WTC11 (cell line): Measurements from ENCODE around the gene CXCL3. TPM values are rescaled to one million over a fixed set of nuclear protein-coding genes. Genes with fewer than 3 reads are reported as not detected.

Source experiments
- ATF1 ChIP-seq: sonication (generic); formaldehyde crosslinking; IDR thresholded peaks from 2 replicates; pipeline ENCODE4 v1.8.1; 2023; ENCODE audit warnings: mild to moderate bottlenecking, moderate library complexity, missing genetic modification reagents
- CREB1 ChIP-seq: sonication (generic); formaldehyde crosslinking; IDR thresholded peaks from 2 replicates; pipeline ENCODE4 v1.8.0; 2023; ENCODE audit warnings: mild to moderate bottlenecking, missing genetic modification reagents
- ETV6 ChIP-seq: sonication (generic); formaldehyde crosslinking; IDR thresholded peaks from 2 replicates; pipeline ENCODE4 v1.8.1; 2022; ENCODE audit warnings: mild to moderate bottlenecking, missing genetic modification reagents
- FOXK1 ChIP-seq: sonication (generic); formaldehyde crosslinking; IDR thresholded peaks from 2 replicates; pipeline ENCODE4 v1.8.0; 2022; ENCODE audit warnings: mild to moderate bottlenecking, moderate library complexity, missing genetic modification reagents
- FOXP1 ChIP-seq: sonication (generic); formaldehyde crosslinking; IDR thresholded peaks from 2 replicates; pipeline ENCODE4 v1.8.0; 2022; ENCODE audit warnings: missing genetic modification reagents, mild to moderate bottlenecking, moderate library complexity, borderline replicate concordance
- FOXP4 ChIP-seq: sonication (generic); formaldehyde crosslinking; IDR thresholded peaks from 2 replicates; pipeline ENCODE4 v1.8.0; 2022; ENCODE audit warnings: mild to moderate bottlenecking, missing genetic modification reagents
- GRHL2 ChIP-seq: fragments of 250-450 bp; sonication (Bioruptor Pico); IDR thresholded peaks from 2 replicates; pipeline ENCODE4 v1.8.0; 2022; ENCODE audit warnings: mild to moderate bottlenecking, moderate library complexity; ENCODE audit not compliant: insufficient replicate concordance, severe bottlenecking
- GTF2I ChIP-seq: fragments of 250-450 bp; sonication (Bioruptor Pico); conservative IDR thresholded peaks from 2 replicates; pipeline ENCODE4 v1.4.0; 2021; ENCODE audit warnings: mild to moderate bottlenecking
- JUN ChIP-seq: sonication (generic); formaldehyde crosslinking; IDR thresholded peaks from 2 replicates; pipeline ENCODE4 v1.8.0; 2023; ENCODE audit warnings: mild to moderate bottlenecking, missing genetic modification reagents
- NFATC4 ChIP-seq: fragments of 250-450 bp; sonication (Bioruptor Pico); IDR thresholded peaks from 2 replicates; pipeline ENCODE4 v1.9.0; 2021; ENCODE audit warnings: mild to moderate bottlenecking
- NFYB ChIP-seq: sonication (generic); formaldehyde crosslinking; conservative IDR thresholded peaks from 2 replicates; pipeline ENCODE4 v1.8.0; 2022; ENCODE audit warnings: low read depth, missing genetic modification reagents
- NR2C2 ChIP-seq: sonication (generic); formaldehyde crosslinking; IDR thresholded peaks from 2 replicates; pipeline ENCODE4 v1.8.0; 2022; ENCODE audit warnings: mild to moderate bottlenecking, missing genetic modification reagents
- PRDM15 ChIP-seq: sonication (generic); formaldehyde crosslinking; IDR thresholded peaks from 2 replicates; pipeline ENCODE4 v1.8.0; 2022; ENCODE audit warnings: missing genetic modification reagents
- SMAD4 ChIP-seq: sonication (generic); formaldehyde crosslinking; IDR thresholded peaks from 2 replicates; pipeline ENCODE4 v1.8.0; 2022; ENCODE audit warnings: mild to moderate bottlenecking, missing genetic modification reagents
- SP1 ChIP-seq: sonication (generic); formaldehyde crosslinking; conservative IDR thresholded peaks from 2 replicates; pipeline ENCODE4 v1.8.1; 2022; ENCODE audit warnings: missing genetic modification reagents
- ZBTB43 ChIP-seq: sonication (generic); formaldehyde crosslinking; IDR thresholded peaks from 2 replicates; pipeline ENCODE4 v1.8.1; 2023; ENCODE audit warnings: mild to moderate bottlenecking, missing genetic modification reagents
- ZNF121 ChIP-seq: sonication (generic); formaldehyde crosslinking; IDR thresholded peaks from 2 replicates; pipeline ENCODE4 v1.8.0; 2023; ENCODE audit warnings: missing genetic modification reagents
- ZNF138 ChIP-seq: sonication (generic); formaldehyde crosslinking; conservative IDR thresholded peaks from 2 replicates; pipeline ENCODE4 v1.8.1; 2022; ENCODE audit warnings: mild to moderate bottlenecking, moderate library complexity, missing genetic modification reagents
- ZNF671 ChIP-seq: fragments of 250-450 bp; sonication (Bioruptor Pico); IDR thresholded peaks from 2 replicates; pipeline ENCODE4 v1.8.0; 2021; ENCODE audit warnings: mild to moderate bottlenecking
- total RNA-seq: library from RNA; stranded (reverse); gene quantifications from 3 replicates; pipeline ENCODE4 v1.2.3, GENCODE V29; 2021
- TF ChIP-seq, protein P1 (sequence below): sonication (generic); formaldehyde crosslinking; IDR thresholded peaks from 2 replicates; pipeline ENCODE4 v1.8.1; 2023; ENCODE audit warnings: mild to moderate bottlenecking, missing genetic modification reagents, borderline replicate concordance
- TF ChIP-seq, protein P2 (sequence below): fragments of 200-600 bp; IDR thresholded peaks from 2 replicates; pipeline ENCODE4 v1.8.0; 2022; ENCODE audit warnings: antibody characterized with exemption
- TF ChIP-seq, protein P3 (sequence below): sonication (generic); formaldehyde crosslinking; IDR thresholded peaks from 2 replicates; pipeline ENCODE4 v1.8.1; 2022; ENCODE audit warnings: mild to moderate bottlenecking, missing genetic modification reagents, moderate library complexity, borderline replicate concordance
- TF ChIP-seq, protein P4 (sequence below): sonication (generic); formaldehyde crosslinking; IDR thresholded peaks from 2 replicates; pipeline ENCODE4 v1.8.1; 2022; ENCODE audit warnings: missing genetic modification reagents, borderline replicate concordance

Gene CXCL3
- total RNA-seq, 1 experiment from 2014 or later: 3.5 TPM

DNA sequence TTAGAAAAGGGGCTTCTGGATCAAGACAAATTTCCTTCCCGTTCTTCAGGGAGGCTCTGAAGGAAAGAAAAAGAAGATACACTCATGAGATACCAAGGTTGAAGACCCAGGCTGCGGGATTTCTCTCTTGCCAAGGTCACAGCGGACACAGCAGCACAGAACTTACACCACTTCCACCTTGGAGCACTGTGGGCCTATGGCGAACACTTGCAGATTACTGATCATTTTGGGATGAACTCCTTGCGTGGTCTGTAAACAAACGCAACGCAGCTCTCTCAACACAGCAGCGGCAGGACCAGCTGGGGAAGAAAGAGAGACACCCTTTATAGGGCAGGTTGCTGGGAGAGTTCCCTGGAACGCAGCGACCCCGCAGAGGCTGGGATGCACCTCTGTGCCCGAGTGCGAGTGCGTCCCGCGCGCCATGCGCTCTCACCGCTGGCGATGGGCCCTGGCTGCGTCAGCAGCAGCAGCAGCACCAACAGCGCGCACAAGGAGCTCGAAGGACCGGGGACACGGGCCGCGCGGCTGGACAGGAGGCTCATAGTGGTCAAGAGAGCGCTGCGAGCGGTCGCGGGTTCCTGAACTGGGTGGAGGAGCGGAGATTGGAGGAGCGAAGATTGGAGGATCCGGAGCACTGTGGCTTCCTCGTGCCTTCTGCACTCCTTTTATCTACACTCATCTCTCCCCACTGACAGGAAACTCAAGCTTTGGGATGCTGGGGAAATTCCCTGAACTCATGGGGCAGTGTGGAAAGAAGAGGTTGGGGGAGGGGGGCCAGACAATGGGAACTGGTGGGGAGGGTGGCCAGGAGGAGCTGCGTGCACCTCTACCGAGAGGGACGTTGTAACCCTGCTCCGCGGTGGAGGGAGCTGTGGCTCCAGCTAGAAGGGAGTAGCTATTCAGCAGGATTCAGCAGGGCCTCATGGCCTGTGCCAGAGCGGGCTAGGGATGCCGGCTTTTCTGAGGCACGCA lies 40.2 kb downstream of the CXCL3 start, which contains the start of gene CXCL5 (continued):
- TF ChIP-seq FOXP1 (CRISPR knock-in tag): peak; percentile 95
- no peak for TF ChIP-seq PRDM15 (CRISPR knock-in tag)
- TF ChIP-seq, protein P1, sequence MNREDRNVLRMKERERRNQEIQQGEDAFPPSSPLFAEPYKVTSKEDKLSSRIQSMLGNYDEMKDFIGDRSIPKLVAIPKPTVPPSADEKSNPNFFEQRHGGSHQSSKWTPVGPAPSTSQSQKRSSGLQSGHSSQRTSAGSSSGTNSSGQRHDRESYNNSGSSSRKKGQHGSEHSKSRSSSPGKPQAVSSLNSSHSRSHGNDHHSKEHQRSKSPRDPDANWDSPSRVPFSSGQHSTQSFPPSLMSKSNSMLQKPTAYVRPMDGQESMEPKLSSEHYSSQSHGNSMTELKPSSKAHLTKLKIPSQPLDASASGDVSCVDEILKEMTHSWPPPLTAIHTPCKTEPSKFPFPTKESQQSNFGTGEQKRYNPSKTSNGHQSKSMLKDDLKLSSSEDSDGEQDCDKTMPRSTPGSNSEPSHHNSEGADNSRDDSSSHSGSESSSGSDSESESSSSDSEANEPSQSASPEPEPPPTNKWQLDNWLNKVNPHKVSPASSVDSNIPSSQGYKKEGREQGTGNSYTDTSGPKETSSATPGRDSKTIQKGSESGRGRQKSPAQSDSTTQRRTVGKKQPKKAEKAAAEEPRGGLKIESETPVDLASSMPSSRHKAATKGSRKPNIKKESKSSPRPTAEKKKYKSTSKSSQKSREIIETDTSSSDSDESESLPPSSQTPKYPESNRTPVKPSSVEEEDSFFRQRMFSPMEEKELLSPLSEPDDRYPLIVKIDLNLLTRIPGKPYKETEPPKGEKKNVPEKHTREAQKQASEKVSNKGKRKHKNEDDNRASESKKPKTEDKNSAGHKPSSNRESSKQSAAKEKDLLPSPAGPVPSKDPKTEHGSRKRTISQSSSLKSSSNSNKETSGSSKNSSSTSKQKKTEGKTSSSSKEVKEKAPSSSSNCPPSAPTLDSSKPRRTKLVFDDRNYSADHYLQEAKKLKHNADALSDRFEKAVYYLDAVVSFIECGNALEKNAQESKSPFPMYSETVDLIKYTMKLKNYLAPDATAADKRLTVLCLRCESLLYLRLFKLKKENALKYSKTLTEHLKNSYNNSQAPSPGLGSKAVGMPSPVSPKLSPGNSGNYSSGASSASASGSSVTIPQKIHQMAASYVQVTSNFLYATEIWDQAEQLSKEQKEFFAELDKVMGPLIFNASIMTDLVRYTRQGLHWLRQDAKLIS (CRISPR knock-in tag): 0 out of 2 replicates have a peak, but pooled peaks have one; percentile 8
- TF ChIP-seq, protein P2, sequence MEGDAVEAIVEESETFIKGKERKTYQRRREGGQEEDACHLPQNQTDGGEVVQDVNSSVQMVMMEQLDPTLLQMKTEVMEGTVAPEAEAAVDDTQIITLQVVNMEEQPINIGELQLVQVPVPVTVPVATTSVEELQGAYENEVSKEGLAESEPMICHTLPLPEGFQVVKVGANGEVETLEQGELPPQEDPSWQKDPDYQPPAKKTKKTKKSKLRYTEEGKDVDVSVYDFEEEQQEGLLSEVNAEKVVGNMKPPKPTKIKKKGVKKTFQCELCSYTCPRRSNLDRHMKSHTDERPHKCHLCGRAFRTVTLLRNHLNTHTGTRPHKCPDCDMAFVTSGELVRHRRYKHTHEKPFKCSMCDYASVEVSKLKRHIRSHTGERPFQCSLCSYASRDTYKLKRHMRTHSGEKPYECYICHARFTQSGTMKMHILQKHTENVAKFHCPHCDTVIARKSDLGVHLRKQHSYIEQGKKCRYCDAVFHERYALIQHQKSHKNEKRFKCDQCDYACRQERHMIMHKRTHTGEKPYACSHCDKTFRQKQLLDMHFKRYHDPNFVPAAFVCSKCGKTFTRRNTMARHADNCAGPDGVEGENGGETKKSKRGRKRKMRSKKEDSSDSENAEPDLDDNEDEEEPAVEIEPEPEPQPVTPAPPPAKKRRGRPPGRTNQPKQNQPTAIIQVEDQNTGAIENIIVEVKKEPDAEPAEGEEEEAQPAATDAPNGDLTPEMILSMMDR: no peak
- no peak for TF ChIP-seq SMAD4 (CRISPR knock-in tag)
- no peak for TF ChIP-seq NFYB (CRISPR knock-in tag)
- TF ChIP-seq GTF2I (CRISPR knock-in tag): no peak
- no peak for TF ChIP-seq GRHL2 (CRISPR knock-in tag)
- TF ChIP-seq ZNF138: 0 out of 2 replicates have a peak, but pooled peaks have one; percentile 29
- peak; percentile 58; the same call in 1 of the 2 replicates for TF ChIP-seq FOXP4
- 0 out of 2 replicates have a peak, but pooled peaks have one; percentile 58 for TF ChIP-seq ZBTB43
- no peak for TF ChIP-seq JUN (CRISPR knock-in tag)
- no peak for TF ChIP-seq FOXK1
- TF ChIP-seq, protein P3, sequence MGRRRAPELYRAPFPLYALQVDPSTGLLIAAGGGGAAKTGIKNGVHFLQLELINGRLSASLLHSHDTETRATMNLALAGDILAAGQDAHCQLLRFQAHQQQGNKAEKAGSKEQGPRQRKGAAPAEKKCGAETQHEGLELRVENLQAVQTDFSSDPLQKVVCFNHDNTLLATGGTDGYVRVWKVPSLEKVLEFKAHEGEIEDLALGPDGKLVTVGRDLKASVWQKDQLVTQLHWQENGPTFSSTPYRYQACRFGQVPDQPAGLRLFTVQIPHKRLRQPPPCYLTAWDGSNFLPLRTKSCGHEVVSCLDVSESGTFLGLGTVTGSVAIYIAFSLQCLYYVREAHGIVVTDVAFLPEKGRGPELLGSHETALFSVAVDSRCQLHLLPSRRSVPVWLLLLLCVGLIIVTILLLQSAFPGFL (CRISPR knock-in tag): no peak
- TF ChIP-seq, protein P4, sequence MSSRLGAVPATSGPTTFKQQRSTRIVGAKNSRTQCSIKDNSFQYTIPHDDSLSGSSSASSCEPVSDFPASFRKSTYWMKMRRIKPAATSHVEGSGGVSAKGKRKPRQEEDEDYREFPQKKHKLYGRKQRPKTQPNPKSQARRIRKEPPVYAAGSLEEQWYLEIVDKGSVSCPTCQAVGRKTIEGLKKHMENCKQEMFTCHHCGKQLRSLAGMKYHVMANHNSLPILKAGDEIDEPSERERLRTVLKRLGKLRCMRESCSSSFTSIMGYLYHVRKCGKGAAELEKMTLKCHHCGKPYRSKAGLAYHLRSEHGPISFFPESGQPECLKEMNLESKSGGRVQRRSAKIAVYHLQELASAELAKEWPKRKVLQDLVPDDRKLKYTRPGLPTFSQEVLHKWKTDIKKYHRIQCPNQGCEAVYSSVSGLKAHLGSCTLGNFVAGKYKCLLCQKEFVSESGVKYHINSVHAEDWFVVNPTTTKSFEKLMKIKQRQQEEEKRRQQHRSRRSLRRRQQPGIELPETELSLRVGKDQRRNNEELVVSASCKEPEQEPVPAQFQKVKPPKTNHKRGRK (CRISPR knock-in tag): no peak
- TF ChIP-seq NR2C2: no peak
- no peak for TF ChIP-seq NFATC4
- peak; percentile 81; the same call in 1 of the 2 replicates for TF ChIP-seq ZNF121 (CRISPR knock-in tag)
- TF ChIP-seq SP1 (CRISPR knock-in tag): 0 out of 2 replicates have a peak, but pooled peaks have one; percentile 28
- TF ChIP-seq CREB1 (CRISPR knock-in tag): no peak
- no peak for TF ChIP-seq ATF1 (CRISPR knock-in tag)
- no peak for TF ChIP-seq ZNF671 (CRISPR knock-in tag)
- no peak for TF ChIP-seq ETV6 (CRISPR knock-in tag)
